ENCODE results near the gene C20orf173.
"Not testable (repeated sequence)": the region's sequence is repeated elsewhere in the genome, so short reads cannot be mapped to it uniquely, and the experiment has no call there.

Gene C20orf173

DNA sequence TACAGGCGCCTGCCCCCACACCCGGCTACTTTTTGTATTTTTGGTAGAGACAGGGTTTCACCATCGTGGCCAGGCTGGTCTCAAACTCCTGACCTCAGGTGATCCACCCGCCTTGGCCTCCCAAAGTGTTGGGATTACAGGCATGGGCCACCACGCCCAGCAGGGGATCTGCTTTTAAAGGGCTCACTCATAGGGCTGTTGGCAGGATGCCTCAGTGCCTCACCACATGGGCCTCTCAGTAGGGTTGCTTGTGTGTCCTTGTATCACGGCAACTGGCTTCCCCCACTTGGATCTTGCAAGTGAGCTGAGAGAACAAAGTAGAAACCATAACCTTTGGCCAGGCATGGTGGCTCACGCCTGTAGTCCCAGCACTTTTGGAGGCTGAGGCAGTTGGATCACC lies 15.5 kb upstream of the C20orf173 start:
- not testable (repeated sequence) for DNase-seq

DNA sequence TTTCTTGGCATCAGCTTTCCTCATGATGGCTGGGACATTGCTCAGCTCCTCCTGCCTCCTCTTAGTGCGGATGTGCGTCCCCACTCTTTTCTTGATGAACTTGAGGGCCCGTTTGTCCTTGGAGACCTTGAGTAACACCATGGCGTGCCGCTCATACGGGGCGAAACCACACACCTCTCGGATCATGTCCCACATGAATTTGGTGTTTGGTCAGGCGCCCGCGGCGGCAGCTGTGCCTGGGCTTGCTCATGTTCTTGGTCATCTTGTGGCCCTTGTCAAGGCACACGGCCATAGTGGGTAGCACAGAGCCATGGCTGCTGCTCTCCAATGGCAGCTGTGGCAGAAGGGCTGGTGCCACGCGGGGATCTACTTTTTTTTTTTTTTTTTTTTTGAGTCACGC lies 15.0 kb upstream of the C20orf173 start:
- DNase-seq: no peak

DNA sequence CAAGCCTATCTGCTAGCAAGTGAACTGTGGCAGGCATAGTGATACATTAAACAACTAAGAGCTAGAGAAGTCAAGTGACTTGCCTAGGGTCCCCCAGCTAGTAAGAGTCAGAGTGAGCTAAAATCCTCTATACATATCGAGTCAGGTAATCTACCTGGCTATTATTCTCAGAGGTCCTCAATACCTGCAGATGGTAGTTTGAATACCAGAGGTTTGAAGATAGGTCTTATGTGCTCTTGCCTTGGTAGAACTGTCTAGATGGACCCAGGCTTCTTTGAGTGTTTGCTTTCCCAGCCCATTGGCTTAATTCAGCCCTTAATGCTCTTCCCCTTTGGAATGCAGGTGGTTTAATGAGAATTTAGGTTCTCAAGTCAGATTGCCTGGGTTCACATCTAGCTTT lies 13.5 kb upstream of the C20orf173 start:
- DNase-seq: no peak

DNA sequence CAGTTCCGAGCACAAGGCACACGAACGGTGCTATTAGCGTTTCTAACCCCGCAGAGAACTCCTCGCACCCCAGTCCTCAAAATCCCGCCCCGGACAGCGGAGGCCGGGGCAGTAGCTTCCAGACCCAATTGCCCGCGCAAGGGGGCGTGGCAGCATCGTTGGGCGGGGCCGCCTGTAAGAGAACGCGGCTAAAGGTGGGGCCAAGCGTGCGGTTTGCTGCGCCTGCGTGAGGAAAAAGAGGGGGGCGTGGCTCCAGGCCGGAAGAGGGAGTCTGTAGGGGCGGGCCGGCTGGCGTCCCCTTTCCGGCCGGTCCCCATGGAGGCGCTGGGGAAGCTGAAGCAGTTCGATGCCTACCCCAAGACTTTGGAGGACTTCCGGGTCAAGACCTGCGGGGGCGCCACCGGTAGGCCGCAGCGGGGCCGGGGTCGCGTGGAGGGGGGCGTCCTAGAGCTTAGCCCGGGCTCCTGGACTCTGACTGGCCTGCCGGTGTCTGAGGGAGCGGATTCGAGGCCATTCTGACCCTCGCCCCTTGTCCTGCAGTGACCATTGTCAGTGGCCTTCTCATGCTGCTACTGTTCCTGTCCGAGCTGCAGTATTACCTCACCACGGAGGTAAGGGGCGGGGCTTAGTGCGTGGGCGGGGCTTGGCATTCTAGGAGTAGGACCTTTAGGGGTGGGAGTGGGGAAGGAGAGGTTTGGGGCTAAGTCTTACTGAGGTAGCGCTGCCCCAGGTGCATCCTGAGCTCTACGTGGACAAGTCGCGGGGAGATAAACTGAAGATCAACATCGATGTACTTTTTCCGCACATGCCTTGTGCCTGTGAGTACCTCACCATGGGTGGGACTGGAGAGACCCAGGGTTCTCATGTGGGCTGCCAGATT lies 12.6 kb upstream of the C20orf173 start, which contains the start of gene ERGIC3:
Gene ERGIC3 (plus strand): TSS at position 296 of the 880 bp plus-strand sequence. CDS start 20 bp downstream, at position 316.
- peak; percentile 80 for DNase-seq

DNA sequence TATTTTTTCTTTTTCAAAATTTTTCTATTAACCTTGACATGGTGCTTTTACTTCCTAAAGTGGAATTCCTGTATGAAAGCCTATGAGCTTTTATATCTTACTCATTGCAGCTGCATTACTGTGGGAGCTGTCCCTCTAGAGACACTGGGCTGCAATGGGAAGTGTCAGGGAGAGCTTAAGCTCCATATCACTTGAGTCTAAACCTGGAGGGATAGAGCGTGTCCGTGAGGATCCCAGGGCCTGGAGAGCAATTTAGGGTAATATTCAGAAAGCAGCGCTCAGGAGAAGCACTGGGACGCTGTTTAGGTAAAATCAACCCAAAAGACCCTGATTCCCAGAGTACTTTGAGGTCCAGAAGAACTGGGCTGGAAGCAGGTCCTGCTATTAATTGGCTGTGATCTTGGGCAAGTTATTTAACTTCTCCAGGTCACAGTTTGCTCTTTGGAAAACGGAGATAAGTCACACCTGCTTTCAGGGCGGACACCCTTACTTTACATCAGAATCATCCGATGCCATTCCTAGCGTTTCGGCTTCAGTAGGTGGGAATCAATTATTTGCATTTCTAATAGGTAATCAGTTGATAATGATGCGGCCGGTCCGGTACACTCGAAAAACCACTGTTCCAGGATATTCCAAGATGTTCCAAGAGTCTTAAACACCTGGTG lies 11.8 kb upstream of the C20orf173 start:
- no peak for DNase-seq

DNA sequence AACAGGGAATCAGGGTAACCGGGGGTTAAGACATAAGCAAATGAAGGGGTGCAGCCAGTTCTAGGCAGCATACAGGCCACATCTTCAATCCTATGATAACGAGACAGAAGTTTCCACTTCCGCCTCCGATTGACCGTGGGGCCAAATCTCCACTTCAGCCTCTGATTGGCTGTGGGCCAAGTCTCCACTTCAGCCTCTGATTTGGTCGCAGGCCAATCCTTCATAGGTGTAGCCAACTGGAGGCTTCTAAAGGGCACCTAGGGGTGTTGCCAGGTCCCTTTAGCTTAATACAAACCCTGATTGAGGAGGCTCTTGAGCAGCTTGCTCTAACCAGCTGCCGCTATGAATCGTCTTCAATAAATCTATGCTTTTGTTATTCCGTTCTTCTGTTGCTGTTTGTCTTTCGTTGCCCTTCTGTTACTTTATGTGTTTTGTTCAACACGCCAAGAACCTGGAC lies 10.3 kb upstream of the C20orf173 start:
- no peak for DNase-seq

DNA sequence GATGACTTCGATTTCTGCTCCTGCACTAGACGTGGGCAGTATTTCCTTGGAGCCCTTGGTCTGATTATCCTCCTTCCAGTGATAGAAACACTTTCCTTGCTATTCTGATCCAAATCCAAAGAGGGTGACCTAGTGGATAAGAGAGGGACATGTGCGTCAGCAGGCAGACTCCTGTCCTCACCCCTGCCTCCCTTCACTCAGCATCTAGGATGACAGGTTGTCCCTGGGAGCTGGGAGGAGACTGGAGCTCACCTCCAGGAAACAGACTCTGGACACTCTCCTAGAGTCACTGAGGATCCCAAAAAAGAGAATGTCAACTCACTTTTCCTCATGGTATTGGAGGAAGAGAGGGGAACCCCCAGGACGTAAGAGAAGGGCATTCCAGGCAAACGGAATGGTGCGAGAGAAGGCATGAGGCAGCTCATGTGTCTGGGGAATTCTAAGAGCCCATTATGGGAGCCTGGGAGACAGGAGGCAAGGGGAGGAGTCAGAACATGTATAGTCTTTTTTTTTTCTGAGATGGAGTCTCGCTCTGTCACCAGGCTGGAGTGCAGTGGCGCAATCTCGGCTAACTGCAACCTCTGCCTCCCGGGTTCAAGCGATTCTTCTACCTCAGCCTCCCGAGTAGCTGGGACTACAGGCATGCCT lies 2.2 kb downstream of the C20orf173 start:
- DNase-seq: no peak

DNA sequence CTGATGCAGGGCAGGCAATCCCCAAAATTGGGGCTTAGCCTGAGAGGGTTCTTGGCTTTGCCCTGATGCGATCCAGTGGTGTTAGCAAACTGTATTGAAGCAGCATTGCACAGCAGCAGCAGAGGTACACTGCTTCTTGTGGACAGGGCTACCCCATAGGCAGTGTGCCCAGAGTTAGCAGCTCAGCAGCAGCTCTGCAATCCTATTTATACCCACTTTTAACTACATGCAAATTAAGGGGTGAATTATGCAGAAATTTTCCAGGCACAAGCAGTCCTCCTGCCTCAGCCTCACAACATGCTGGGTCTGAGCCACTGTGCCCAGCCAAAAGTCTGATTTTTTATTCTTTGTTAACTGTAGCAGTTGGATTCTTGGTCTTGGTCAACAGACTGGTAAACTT lies 3.8 kb downstream of the C20orf173 start:
- DNase-seq: no peak

DNA sequence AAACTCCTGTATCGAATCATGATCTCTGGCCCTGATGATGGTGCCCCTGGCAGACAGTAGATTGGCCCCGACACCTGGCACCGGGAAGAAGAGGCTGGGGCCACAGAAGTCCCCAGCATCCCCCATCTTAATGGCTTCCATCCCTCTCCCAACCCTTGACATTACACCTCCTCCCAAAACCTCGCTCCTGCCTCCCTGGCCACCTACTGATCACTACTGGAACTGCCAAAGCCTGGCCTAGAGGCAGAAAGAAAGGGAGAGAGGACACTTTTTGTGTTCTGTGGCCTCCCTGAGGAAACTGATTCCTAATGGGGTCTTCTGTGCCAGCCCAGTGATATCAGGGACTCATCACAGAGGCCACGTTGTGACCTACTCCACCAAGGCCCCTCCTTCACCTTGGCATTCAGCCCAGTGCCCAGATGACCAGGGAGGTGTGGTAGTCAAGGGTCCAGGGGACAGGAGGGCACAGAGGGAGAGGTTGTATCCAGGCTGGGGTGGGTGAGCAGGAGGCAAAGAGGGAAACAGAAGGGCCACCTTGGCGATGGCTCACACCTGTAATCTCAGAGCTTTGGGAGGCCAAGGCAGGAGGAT lies 6.1 kb downstream of the C20orf173 start:
- DNase-seq: no peak

DNA sequence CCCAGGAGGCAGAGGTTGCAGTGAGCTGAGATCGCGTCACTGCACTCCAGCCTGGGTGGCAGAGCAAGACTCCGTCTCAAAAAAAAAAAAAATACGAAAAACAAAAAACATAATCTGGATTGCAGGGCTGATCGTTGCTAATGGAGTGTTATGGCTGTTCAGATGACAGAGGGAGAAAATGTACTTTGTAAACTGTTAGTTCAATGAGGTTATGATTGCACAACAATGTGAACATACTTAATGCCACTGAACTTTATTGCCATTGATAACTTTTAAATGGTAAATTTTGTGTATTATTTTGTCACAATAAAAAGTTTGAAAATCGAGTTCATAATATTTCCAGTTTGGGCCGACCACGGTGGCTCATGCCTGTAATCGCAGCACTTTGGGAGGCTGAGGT lies 10.5 kb downstream of the C20orf173 start:
- DNase-seq: no peak

DNA sequence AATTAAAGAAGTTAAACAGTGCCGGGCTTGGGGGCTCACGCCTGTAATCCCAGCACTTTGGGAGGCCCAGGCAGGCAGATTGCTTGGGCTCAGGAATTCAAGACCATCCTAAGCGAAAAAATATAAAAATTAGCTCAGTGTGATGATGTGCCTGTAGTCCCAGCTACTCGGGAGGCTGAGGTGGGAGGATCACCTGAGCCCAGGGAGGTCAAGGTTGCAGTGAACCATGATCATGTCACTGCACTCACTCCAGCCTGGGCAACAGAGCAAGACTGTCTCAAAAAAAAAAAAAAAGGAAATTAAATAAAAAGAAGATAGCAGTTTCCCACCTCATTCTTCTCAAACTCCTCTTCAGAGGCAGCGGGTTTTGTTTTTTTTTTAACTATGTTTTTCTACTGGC lies 11.7 kb downstream of the C20orf173 start:
- not testable (repeated sequence) for DNase-seq

DNA sequence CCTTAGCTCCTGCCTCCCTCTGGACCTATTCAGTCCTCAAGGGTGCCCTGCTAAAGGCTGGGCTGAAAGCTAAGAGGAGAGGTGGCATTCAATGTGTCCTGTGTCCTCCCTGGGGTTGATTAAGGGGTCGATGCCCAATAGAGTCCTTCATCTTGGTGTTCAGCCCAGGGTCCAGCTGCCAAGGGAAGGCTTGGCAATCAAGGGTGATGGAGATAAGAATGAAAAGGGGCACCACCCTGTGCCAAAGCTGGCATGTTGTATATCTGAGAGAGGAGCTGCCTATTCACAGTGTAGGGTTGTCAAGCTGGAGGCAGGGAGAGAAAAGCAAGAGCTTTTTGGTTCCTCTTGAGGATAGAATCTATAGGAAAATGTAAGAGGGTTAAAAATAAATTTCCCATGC lies 12.3 kb downstream of the C20orf173 start:
- DNase-seq: no peak

DNA sequence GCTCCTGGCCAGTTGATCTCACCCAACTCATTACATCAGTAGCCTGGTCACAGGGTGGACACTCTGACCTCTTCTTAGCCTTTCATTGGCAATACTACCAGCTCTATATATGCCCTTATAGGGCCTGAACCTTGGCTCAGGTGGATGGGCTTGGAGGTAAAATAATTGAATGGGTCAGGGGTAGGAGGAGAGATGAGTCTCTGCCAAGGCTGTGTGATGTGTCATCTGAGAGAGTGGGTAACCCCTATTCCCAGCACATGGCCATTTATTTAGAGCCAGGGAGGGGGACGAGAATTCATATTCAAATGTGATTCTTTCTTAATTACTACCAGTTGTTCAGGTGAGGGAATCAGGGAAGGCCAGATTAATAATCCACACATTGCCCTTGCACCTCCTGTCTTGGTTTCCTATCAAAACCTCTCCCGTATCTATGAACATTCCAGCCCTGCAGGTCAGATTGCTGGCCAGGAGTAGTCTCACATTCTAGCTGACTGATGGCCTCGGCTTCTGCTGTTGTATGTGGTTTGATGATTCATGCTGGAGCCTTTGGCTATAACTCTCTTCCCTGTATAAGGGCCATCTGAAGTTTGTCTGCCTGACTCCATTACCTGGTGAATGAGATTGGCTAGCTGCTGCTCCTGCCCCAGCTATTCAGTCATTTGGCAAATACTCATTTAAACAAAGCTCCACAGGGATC lies 13.4 kb downstream of the C20orf173 start:
- no peak for DNase-seq

DNA sequence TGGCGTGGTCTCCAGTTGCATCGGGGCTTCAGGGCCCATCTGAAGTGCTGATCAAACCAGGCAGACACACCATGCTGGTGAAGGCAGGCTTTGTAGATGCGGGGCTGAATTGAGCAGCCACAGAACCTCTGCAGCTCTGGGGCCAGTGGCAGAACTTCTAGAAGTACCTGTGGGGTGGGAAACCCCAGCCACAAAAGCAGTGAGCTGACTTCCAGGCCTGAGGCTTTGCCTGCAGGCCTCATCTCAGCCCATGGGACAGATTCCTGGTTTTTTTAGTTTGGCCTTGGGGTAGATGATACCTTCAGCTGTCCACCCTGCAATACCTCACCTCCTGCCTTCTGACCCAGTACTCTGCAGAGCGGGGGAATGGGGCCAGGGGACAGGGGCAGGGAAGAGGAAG lies 14.1 kb downstream of the C20orf173 start:
- DNase-seq: no peak

DNA sequence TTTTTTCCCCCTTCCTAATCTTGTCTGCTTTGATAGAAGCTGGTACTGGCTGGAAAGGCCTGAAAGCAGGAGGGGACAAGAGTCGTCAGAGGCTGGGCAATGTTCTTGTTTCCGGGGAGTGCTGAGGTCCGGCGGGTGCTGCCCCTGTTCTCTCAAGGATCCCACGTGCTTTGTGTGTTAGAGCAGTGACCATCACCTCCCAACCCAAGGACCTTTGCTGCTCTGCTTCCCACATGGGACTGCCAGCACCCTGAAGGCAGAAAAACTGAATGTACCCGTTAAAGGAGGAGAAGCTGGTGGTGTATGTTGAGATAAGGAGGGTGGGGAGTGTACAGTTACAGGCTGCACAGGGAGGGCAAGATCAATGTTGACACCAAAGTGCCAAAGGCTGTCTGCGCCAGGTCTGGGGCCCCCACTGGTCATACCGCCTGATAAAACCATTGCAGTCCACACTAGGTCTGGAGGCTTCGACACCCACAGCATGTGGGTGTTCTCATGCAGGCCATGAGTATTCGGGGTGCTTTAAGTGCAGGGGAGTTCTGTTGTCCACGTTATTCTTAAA lies 15.0 kb downstream of the C20orf173 start:
- no peak for DNase-seq

DNA sequence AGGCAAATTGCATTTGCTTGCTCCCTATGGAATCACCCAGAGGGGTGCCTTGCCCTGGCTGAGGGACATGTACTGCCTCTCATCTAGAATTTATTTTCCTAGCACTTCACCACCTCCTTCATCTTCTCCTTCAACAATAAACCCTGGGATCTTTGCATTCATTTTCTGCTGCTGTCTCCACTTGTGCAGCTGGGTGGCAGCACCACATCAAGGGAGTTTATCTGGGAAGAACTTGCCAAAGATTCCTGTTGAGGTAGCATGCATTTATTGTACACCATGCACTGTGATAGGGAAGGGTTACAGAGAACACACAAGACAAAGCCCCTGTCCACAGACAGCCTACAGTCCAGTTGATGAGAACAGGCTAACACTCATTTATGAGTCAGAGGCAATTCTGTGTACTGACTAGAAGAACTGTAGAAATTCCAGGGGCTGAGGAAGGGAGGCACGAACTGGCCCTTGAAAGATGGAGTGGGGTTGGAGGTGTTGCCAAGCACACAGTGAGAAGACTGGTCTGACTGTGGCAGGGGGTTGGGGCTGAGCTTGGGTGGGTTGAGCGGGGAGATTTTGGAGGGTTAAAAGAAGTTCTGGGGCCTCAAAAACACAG lies 17.5 kb downstream of the C20orf173 start:
- no peak for DNase-seq

DNA sequence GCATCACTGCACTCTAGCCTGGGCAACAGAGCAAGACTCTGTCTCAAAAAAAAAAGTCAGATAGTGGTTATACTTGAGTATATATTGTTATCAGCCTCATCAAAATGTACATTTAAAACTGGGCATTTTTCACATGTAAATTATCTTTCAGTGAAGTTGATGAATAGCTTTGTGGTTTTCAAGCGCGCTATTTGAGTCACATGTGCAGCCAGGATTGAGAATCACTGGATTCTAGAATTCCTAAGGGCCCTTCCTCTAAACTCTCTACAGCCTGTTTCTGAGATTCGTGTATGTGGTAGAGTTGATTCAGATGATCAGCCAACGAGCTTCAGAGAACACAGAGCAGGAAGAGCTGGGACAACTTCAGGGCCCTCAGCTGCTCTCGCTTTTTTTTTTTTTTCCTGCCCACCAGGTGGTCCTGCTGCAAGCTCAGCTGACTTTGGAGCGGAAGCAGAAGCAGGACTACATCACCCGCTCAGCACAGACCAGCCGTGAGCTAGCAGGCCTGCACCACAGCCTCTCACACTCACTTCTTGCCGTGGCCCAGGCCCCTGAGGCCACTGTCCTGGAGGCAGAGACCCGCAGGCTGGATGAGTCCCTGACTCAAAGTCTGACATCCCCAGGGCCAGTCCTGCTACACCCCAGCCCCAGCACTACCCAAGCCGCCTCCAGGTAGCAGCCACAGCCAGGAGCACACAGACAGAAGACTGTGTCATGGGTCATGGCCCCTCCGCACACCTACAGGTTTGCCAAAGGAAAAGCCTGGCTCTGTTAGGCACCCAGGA lies 18.3 kb downstream of the C20orf173 start:
- no peak for DNase-seq

DNA sequence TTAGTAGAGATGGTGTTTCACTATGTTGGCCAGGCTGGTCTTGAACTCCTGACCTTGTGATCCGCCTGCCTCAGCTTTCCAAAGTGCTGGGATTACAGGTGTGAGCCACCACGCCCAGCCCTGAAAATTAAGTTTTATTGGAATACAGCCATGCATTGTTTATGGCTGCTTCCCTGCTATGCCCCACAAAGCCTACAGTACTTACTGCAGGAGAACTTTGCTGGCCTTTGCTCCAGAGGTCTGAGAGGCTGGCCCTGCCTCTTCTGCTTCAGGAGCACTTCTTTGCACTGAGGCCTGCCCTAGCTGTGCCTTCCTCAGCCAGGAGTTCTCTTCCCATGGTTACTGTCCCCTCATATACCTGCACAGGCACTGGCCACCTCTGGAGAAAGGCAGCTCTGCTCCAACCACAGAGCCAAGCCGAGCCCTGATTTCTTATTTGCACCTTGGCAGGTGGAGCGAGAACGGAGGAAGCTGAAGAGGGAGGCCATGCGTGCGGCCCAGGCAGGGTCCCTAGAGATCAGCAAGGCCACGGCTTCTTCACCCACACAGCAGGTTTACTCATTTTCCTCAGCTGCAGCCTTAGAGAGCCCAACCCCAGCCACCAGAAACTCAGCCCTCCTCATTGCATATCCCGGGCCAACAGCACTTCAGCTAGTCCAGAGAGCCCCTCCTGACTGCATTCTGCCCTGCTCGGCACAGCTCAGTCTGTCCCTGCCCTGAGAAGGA lies 20.8 kb downstream of the C20orf173 start:
- DNase-seq: no peak

DNA sequence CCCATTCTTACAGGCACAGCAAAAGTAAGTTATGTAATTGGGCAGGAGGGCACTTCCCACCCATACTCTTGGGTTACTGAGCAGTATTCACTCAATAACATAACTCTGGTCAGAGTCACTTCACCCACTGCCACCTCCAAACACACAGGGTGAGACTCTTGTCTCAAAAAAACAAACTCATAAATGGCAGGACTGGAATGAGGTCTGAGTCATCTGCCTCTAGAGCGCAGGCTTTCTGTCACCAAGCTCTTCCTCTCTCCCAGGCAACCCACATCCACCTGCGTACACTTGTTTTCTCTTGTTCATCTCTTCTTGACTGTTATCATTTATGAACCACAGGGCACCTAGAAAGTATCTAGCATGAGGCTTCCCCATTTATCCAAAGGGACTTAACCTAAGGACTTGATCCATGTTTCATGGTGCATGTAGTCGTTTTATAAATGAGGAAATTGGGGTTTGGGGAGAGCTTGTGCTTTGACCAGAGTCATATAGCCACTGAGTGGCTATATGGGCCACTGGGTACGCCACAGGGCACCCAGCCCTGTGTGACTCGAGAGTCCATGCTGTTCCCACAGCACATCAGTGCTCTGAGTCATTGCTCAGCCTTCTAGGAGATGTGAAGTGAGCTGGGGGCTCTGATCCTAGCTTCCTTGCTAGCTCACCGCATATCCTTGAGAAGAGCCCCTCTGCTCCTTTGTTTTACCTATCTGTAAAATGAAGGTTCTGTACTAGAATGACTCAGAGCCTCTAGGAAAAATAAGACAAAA lies 22.4 kb downstream of the C20orf173 start:
- DNase-seq: no peak

DNA sequence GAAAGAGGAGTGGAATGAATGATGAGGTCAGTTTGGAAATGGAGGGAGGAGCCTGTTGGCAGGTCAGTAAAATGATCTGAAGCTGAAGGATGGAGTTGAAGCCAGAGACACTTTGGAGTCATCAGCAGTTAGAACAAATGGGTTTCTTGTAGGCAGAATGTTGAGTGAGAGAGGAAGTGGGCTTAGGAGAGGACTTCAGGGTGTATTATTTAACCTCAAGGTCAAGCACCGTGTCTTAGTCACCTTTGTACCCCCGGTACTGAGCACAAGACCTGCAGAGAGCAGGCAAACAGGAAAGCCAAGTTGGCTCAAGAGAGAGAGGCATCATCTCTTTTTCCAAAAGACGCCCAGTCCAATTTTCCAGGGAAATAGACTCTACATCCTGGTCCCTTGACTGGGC lies 23.3 kb downstream of the C20orf173 start:
- DNase-seq: no peak
